C4-2B (cell line): ENCODE results near the gene MN1.

Source experiments
- H3K27ac ChIP-seq: fragments of 450-650 bp; 2 replicates; pipeline ENCODE4 v1.5.1; 2017
- ZFX ChIP-seq: fragments of 450-650 bp; IDR thresholded peaks from 2 replicates; pipeline ENCODE4 v1.6.1; 2017
- TF ChIP-seq, protein P1 (sequence below): fragments of 450-650 bp; conservative IDR thresholded peaks from 2 replicates; pipeline ENCODE4 v1.5.1; 2017; ENCODE audit warnings: mild to moderate bottlenecking

The MN1 gene

DNA sequence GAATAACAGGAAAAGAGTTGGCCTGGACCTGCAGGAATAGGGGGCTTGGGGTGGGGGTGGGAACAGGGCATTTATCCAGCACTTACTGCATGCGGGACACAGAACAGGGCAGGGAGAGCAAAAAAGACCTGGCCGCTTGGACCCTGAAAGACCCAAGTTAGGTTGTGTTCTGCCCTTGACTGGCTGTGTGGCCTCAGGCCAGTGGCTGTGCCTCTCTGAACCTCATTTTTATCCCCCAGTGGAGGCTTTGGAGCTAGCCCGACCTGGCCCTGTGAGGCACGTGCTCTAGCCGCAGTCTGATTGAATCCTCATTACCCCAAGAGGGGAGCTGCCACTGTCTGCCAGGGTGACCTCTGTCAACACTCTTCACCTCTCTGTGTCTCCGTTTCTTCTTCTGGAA, 68.7 kb downstream of the MN1 start:
- no peak overlapping the region for H3K27ac ChIP-seq
- TF ChIP-seq, protein P1, sequence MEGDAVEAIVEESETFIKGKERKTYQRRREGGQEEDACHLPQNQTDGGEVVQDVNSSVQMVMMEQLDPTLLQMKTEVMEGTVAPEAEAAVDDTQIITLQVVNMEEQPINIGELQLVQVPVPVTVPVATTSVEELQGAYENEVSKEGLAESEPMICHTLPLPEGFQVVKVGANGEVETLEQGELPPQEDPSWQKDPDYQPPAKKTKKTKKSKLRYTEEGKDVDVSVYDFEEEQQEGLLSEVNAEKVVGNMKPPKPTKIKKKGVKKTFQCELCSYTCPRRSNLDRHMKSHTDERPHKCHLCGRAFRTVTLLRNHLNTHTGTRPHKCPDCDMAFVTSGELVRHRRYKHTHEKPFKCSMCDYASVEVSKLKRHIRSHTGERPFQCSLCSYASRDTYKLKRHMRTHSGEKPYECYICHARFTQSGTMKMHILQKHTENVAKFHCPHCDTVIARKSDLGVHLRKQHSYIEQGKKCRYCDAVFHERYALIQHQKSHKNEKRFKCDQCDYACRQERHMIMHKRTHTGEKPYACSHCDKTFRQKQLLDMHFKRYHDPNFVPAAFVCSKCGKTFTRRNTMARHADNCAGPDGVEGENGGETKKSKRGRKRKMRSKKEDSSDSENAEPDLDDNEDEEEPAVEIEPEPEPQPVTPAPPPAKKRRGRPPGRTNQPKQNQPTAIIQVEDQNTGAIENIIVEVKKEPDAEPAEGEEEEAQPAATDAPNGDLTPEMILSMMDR = no peak
- TF ChIP-seq ZFX = no peak

GRCh38 chr22:27732391-27732790, 69.2 kb downstream of the MN1 start:
- TF ChIP-seq, protein P1 = no peak
- TF ChIP-seq ZFX = no peak
- H3K27ac ChIP-seq = no peak overlapping the region

- H3K27ac ChIP-seq = no peak overlapping the region
- no peak for TF ChIP-seq ZFX
- TF ChIP-seq, protein P1 = no peak
Measured at GRCh38 chr22:27731621-27732020, 69.9 kb downstream of the MN1 start.

DNA sequence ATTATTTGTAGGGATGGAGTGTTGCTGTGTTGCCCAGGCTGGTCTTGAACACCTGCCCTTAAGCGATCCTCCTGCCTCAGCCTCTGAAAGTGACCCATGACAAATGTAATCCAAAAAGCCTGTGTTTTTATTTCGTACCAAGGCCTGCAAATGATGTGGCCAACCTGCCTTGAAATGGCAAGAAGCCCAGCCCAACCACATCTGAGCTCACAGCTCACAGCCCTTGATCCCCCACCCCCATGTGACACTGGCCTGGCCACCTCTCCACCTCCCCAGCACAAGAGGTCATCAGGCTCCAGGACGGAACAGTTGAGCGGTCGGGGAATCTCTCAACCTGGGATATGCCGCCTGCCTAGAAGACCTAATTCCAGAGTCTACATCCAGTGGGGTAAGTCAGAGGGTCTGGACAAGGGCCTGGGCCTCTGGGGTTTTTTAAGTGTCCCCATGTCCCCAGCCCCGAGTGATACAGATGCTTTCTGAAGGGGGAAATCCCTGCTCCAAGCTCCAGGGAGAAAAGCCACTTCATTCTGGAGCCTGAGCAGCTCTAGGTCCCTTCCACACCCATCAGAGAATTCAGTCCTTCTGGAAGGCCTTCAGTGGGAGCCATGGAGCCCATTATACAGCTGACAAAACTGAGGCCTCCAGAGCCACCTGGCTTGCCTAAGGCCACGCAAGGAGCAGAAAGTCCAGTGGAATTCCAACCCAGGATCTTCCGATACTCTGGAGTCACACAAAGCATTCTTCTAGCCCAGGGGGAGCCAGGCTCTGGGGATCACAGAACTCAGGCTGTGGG, 70.7 kb downstream of the MN1 start:
- H3K27ac ChIP-seq = no peak overlapping the region
- TF ChIP-seq, protein P1 = no peak
- TF ChIP-seq ZFX = no peak

DNA sequence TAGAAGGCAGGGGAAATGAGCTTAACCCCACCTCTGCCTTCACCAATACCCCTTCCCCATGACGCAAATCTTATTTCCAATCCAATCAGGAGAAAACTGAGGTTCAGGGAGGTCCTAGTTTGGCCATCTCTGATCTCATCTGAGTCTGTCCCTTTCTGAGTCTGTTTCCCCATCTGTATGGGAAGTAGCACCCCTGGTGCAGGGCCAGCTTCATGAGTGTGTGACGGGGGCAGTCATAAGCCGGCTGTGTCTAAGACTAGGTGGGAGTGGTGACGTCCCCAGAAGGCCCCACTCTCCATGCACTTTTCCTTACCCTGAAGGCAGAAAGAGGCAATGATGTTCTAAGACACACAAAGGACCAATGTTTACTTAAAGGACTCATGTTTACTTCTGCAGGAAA, 72.3 kb downstream of the MN1 start:
- TF ChIP-seq ZFX = no peak
- TF ChIP-seq, protein P1 = no peak
- H3K27ac ChIP-seq = no peak overlapping the region

DNA sequence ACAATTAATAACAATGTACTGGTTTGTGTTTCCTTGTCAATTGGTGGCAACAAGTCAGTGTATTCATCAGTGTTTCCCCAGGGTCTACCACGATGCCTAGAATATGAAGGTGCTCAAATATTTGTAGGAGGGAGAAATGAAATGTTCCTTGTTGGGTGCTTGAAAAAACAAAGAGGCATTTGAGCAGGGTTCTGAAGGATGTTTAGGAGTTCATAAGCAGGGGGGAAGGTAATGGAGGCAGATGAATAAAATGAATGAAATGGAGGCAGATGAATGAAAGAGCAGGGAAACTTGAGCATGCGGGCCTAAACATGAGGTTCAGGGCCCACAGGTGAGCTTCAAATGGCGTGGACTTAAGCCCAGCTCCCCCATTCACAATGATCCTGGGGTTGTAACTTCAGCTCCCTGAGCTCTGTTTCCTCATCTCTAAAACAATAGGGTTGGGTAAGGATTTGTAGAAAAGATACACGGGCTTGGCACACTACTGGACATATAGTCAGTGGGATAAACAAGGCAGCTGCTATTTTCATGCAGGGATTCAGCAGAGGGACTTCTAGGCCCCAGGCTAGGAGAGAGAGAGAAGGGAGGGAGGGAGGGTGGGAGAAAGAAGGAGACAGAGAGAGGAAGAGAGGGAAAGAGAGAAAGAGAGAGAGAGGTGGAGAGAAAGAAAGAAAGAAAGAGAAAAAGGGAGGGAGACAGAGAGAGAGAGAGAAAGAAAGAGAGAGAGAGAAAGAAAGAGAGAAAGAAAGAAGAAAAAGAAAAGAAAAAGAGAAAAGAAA, 73.7 kb downstream of the MN1 start:
- TF ChIP-seq, protein P1 = no peak
- TF ChIP-seq ZFX = no peak
- no peak overlapping the region for H3K27ac ChIP-seq

- no peak for TF ChIP-seq ZFX
- TF ChIP-seq, protein P1 = no peak
- H3K27ac ChIP-seq = no peak overlapping the region
Measured at GRCh38 chr22:27726686-27727449, 74.7 kb downstream of the MN1 start.
